Measurements from ENCODE around the gene FXYD3. TPM values are rescaled to one million over a fixed set of nuclear protein-coding genes. Genes with fewer than 3 reads are reported as not detected.

FXYD3 gene
- polyA plus RNA-seq, 1 donor (not counting 4 experiments of a cell fraction or from before 2014, with no cell fraction given) = 851 TPM

DNA sequence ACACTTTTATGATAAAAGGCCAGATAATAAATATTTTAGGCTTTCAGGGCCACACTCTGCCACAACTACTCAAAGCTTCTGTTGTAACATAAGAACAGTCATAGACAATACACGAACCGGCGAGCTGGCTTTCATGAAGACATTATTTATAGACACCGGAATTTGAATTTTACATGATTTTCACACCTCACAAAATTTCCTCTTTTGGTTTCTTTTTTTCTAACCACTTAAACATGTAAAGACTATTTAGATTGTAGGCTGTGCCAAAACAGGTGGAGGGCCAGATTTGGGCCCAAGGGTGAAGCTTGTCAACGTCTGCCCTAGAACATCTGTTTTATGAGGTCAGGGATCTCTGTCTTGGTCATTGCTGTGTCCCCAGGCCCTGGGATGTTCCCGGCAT is 29.7 kb upstream of the FXYD3 start:
- H3K36me3 ChIP-seq (ENCODE audit: control insufficient read depth in 2 of 2, extremely low read depth in 1 of 2, insufficient read depth in 2 of 2, low read length in 2 of 2) = no peaks in the 10 kb centered on the region

DNA sequence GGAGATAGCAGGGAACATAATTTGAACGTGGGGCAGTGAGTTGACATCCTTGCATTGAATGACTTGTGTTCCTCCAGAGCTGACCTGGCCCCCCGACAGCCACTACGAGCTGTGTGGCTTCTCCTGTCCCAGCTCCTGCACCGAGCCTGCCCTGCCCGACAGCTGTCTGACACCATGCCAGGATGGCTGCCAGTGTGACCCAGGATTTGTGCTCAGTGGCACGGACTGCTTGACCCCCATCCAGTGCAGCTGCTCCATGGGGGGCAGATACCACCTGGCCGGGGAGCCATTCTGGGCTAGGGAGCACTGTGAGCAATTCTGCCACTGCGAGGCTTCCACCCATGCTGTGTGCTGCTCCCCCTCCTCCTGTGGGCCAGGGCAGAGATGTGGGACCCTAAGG is 29.2 kb upstream of the FXYD3 start:
- Histone ChIP-seq H3K4me2 (ENCODE audit: control insufficient read depth, extremely low read depth, insufficient read depth, low read depth, low read length) (no peak overlapping the region), H4K20me1 (ENCODE audit: control insufficient read depth, extremely low read depth, insufficient read depth, low read length) (no peaks in the 10 kb centered on the region), H3K9me1 (ENCODE audit: control insufficient read depth, extremely low read depth, insufficient read depth, low read length) (no peaks in the 10 kb centered on the region), H3K79me2 (ENCODE audit: control insufficient read depth, insufficient read depth, low read length) (no peaks in the 10 kb centered on the region), H3K4me1 (ENCODE audit: control insufficient read depth, extremely low read depth, insufficient read depth, low read length) (peaks cover 15% of the 10 kb centered on the region), H3K27ac (ENCODE audit: control insufficient read depth, insufficient read depth, low read length) (no peak overlapping the region), H3K9me3 (ENCODE audit: control insufficient read depth, low read depth, low read length) (no peaks in the 10 kb centered on the region), H3K9ac (ENCODE audit: control insufficient read depth, extremely low read depth, insufficient read depth, low read length) (no peak overlapping the region), H3K27me3 (ENCODE audit: control insufficient read depth, extremely low read depth, insufficient read depth, low read length) (no peaks in the 10 kb centered on the region), H3K4me3 (ENCODE audit: control insufficient read depth in 2 of 3, extremely low read depth in 1 of 3, insufficient read depth in 2 of 3, low read depth in 1 of 3, low read length in 3 of 3) (no peak overlapping the region), H3K36me3 (ENCODE audit: control insufficient read depth in 2 of 2, extremely low read depth in 1 of 2, insufficient read depth in 2 of 2, low read length in 2 of 2) (no peaks in the 10 kb centered on the region), H2AFZ (ENCODE audit: control insufficient read depth, low read length) (no peak overlapping the region)
- DNase-seq (ENCODE audit: low read depth, low spot score) (no peak), FAIRE-seq (no peak)
- dilution Hi-C loops (cut with MboI; ENCODE audit: extremely low pct_ligation_motif_present, low sequenced_read_pairs) = no loop called here
- TF ChIP-seq, protein P1, sequence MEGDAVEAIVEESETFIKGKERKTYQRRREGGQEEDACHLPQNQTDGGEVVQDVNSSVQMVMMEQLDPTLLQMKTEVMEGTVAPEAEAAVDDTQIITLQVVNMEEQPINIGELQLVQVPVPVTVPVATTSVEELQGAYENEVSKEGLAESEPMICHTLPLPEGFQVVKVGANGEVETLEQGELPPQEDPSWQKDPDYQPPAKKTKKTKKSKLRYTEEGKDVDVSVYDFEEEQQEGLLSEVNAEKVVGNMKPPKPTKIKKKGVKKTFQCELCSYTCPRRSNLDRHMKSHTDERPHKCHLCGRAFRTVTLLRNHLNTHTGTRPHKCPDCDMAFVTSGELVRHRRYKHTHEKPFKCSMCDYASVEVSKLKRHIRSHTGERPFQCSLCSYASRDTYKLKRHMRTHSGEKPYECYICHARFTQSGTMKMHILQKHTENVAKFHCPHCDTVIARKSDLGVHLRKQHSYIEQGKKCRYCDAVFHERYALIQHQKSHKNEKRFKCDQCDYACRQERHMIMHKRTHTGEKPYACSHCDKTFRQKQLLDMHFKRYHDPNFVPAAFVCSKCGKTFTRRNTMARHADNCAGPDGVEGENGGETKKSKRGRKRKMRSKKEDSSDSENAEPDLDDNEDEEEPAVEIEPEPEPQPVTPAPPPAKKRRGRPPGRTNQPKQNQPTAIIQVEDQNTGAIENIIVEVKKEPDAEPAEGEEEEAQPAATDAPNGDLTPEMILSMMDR (optimal IDR thresholded peaks at IDR 0.05 in 1 of 3, IDR thresholded peaks at IDR 0.05 in 1 of 3, conservative IDR thresholded peaks at IDR 0.05 in 1 of 3; ENCODE audit: extremely low read depth in 1 of 3, insufficient read depth in 2 of 3, low read length in 3 of 3) = no peak
- no peak for TF ChIP-seq EZH2 (IDR thresholded peaks at IDR 0.05; ENCODE audit: low read length)

More for the DNA sequence above, 29.7 kb upstream of the FXYD3 start:
- Histone ChIP-seq H2AFZ (ENCODE audit: control insufficient read depth, low read length) (no peak overlapping the region), H3K4me3 (ENCODE audit: control insufficient read depth in 2 of 3, extremely low read depth in 1 of 3, insufficient read depth in 2 of 3, low read depth in 1 of 3, low read length in 3 of 3) (no peak overlapping the region), H3K79me2 (ENCODE audit: control insufficient read depth, insufficient read depth, low read length) (no peaks in the 10 kb centered on the region), H4K20me1 (ENCODE audit: control insufficient read depth, extremely low read depth, insufficient read depth, low read length) (no peaks in the 10 kb centered on the region), H3K4me2 (ENCODE audit: control insufficient read depth, extremely low read depth, insufficient read depth, low read depth, low read length) (no peak overlapping the region), H3K27ac (ENCODE audit: control insufficient read depth, insufficient read depth, low read length) (no peak overlapping the region), H3K4me1 (ENCODE audit: control insufficient read depth, extremely low read depth, insufficient read depth, low read length) (peaks cover 15% of the 10 kb centered on the region), H3K27me3 (ENCODE audit: control insufficient read depth, extremely low read depth, insufficient read depth, low read length) (no peaks in the 10 kb centered on the region), H3K9me3 (ENCODE audit: control insufficient read depth, low read depth, low read length) (no peaks in the 10 kb centered on the region), H3K9me1 (ENCODE audit: control insufficient read depth, extremely low read depth, insufficient read depth, low read length) (no peaks in the 10 kb centered on the region), H3K9ac (ENCODE audit: control insufficient read depth, extremely low read depth, insufficient read depth, low read length) (no peak overlapping the region)
- dilution Hi-C loops (cut with MboI; ENCODE audit: extremely low pct_ligation_motif_present, low sequenced_read_pairs) = no loop called here
- FAIRE-seq (no peak), DNase-seq (ENCODE audit: low read depth, low spot score) (no peak)
- TF ChIP-seq, protein P1 (optimal IDR thresholded peaks at IDR 0.05 in 1 of 3, IDR thresholded peaks at IDR 0.05 in 1 of 3, conservative IDR thresholded peaks at IDR 0.05 in 1 of 3; ENCODE audit: extremely low read depth in 1 of 3, insufficient read depth in 2 of 3, low read length in 3 of 3) = no peak
- TF ChIP-seq EZH2 (IDR thresholded peaks at IDR 0.05; ENCODE audit: low read length) = no peak

All from keratinocyte (primary cell).